KMS-11 (cell line): ENCODE measurements around the gene LINGO3.

Experiments
- H2AFZ ChIP-seq: fragments of 200-600 bp; sonication (generic); 2 replicates; pipeline ENCODE4 v1.6.1; 2016; ENCODE audit warnings: antibody characterized with exemption, mixed run types, low read depth
- H3K27ac ChIP-seq: fragments of 200-600 bp; sonication (generic); 2 replicates; pipeline ENCODE4 v1.6.1; 2016; ENCODE audit warnings: mild to moderate bottlenecking, mixed run types
- H3K27me3 ChIP-seq: fragments of 200-600 bp; sonication (generic); 2 replicates; pipeline ENCODE4 v1.6.1; 2017; ENCODE audit warnings: mild to moderate bottlenecking, low read depth, mixed run types, moderate library complexity; ENCODE audit not compliant: insufficient read depth
- H3K36me3 ChIP-seq: fragments of 200-600 bp; sonication (generic); 2 replicates; pipeline ENCODE4 v1.6.1; 2017; ENCODE audit warnings: mild to moderate bottlenecking, mixed run types; ENCODE audit not compliant: insufficient read depth
- H3K4me1 ChIP-seq: fragments of 200-600 bp; sonication (generic); 2 replicates; pipeline ENCODE4 v1.6.1; 2016; ENCODE audit warnings: mild to moderate bottlenecking, low read depth, mixed run types; ENCODE audit not compliant: poor library complexity, severe bottlenecking
- H3K4me2 ChIP-seq: fragments of 200-600 bp; sonication (generic); 2 replicates; pipeline ENCODE4 v1.7.0; 2016; ENCODE audit warnings: mild to moderate bottlenecking, mixed run types
- H3K4me3 ChIP-seq: fragments of 200-600 bp; sonication (generic); IDR thresholded peaks from 2 replicates; pipeline ENCODE4 v1.6.1; 2017; ENCODE audit warnings: low read depth, low read length, mixed read lengths; ENCODE audit not compliant: insufficient read depth
- H3K79me2 ChIP-seq: fragments of 200-600 bp; sonication (generic); 2 replicates; pipeline ENCODE4 v1.6.1; 2016; ENCODE audit warnings: low read depth, mixed run types; ENCODE audit not compliant: insufficient read depth
- H3K9ac ChIP-seq: fragments of 200-600 bp; sonication (generic); 2 replicates; pipeline ENCODE4 v1.6.1; 2016; ENCODE audit warnings: mild to moderate bottlenecking, mixed run types
- H4K20me1 ChIP-seq: fragments of 200-600 bp; sonication (generic); 2 replicates; pipeline ENCODE4 v1.6.1; 2016; ENCODE audit warnings: mild to moderate bottlenecking, mixed run types; ENCODE audit not compliant: insufficient read depth
- CTCF ChIP-seq: fragments of 200-600 bp; sonication (generic); conservative IDR thresholded peaks from 2 replicates; pipeline ENCODE4 v1.6.1; 2017; ENCODE audit warnings: low read depth, mild to moderate bottlenecking, antibody characterized with exemption, low read length, moderate library complexity, mixed read lengths

Gene LINGO3

DNA sequence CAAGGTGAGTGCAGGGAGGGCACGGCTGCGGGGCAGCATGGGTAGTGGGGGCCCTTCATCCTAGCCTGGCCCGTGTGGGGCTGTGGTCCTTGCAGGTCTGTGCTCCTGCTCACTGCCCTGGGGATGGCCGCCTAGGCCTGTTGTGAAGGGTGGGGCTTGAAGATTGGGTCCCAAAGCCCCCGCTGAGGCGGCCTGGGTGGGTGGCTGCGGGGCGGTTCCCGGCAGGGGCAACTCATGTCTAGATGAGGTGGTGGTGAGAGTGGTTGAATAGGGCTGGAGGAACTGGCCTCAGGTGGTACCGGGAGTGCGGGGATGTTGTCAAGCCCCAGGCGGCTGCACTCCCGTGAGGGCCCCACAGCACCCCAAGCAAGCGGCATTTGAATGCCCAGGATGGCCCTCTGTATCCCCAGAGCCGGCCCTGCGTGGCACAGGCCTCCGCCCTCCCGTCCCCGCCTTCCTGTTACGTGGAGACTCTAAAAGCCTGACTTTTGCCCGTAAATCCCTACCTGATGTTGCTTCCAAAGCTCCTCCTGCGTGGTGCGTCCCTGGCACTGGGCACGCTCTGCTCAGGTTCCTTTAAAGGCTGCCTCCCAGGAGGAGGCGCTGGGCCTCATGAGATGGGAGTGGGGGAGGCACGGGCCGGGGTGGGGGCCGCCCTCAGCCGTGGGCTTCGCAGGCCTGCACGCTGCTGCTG is 35.5 kb upstream of the LINGO3 start:
- Histone ChIP-seq H3K27ac (no peak overlapping the region), H3K9ac (no peak overlapping the region), H3K4me1 (no peaks in the 10 kb centered on the region), H3K36me3 (no peaks in the 10 kb centered on the region), H2AFZ (no peak overlapping the region), H3K4me2 (no peak overlapping the region), H3K27me3 (no peaks in the 10 kb centered on the region), H3K4me3 (no peak overlapping the region), H4K20me1 (no peaks in the 10 kb centered on the region), H3K79me2 (no peaks in the 10 kb centered on the region)
- TF ChIP-seq CTCF, result no peak

DNA sequence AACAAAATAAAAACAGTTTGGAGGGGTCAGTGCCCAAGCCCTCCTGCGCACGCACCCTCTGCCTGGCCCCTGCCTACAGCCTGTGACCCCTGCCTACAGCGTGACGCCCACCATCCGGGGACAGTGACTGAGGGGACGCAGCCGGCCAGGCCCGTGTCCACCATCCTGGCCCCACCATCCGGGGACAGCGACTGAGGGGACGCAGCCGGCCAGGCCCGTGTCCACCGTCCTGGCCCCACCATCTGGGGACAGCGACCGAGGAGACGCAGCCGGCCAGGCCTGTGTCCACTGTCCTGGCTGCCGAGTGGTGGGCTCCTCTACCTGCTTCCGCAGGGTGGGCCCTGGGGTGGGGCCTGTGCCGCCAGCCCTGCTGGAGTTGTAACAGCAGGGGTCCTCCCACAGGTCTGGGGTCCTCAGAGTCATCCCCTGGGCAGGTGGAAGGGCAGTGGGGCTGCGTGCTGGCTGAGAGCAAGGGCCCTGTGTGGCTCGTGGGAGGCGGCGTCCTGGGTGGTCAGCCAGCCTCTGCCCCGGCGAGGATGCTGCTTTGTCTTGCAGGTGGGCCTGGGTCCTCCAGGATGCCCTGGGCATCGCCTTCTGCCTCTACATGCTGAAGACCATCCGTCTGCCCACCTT is 34.8 kb upstream of the LINGO3 start:
- Histone ChIP-seq H3K4me3 (no peak overlapping the region), H3K79me2 (no peaks in the 10 kb centered on the region), H3K9ac (no peak overlapping the region), H3K27ac (no peak overlapping the region), H3K36me3 (no peaks in the 10 kb centered on the region), H2AFZ (no peak overlapping the region), H3K4me2 (no peak overlapping the region), H3K4me1 (no peaks in the 10 kb centered on the region), H3K27me3 (no peaks in the 10 kb centered on the region), H4K20me1 (no peaks in the 10 kb centered on the region)
- no peak for TF ChIP-seq CTCF

DNA sequence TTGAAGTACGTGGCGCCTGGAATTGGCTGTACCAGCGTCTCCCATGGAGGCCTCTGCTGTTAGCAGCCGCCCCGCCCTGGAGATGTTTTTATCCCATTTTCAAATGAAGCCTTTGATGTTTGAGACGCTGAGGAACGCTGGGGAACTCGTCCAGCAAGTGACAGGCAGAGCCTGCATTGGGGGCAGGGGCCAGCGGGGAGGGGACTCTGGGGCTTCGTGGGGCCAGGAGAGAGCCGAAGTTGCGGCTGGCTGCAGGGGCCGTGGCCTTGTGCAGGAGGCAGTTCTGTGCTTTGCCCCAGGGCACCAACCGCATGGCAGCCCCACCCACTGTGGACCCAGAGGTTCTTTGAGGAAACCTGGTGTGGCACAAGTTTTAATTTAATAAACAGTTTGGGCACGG is 34.0 kb upstream of the LINGO3 start:
- Histone ChIP-seq H3K36me3 (no peaks in the 10 kb centered on the region), H3K27me3 (no peaks in the 10 kb centered on the region), H3K27ac (no peak overlapping the region)

GRCh38 chr19:2341244-2341751 is 33.3 kb upstream of the LINGO3 start:
- no peak overlapping the region for H3K27ac ChIP-seq
- no peaks in the 10 kb centered on the region for H3K4me1 ChIP-seq
- no peak overlapping the region for H3K4me2 ChIP-seq
- no peaks in the 10 kb centered on the region for H3K79me2 ChIP-seq
- H2AFZ ChIP-seq, result no peak overlapping the region
- H3K27me3 ChIP-seq, result no peaks in the 10 kb centered on the region
- H3K4me3 ChIP-seq, result no peak overlapping the region
- H3K36me3 ChIP-seq, result no peaks in the 10 kb centered on the region
- H3K9ac ChIP-seq, result no peak overlapping the region
- H4K20me1 ChIP-seq, result no peaks in the 10 kb centered on the region
- TF ChIP-seq CTCF, result no peak

More for the DNA sequence above, 34.0 kb upstream of the LINGO3 start:
- no peaks in the 10 kb centered on the region for H3K4me1 ChIP-seq
- no peak for TF ChIP-seq CTCF
- H3K4me3 ChIP-seq, result no peak overlapping the region
- H4K20me1 ChIP-seq, result no peaks in the 10 kb centered on the region
- no peaks in the 10 kb centered on the region for H3K79me2 ChIP-seq
- H3K9ac ChIP-seq, result no peak overlapping the region
- no peak overlapping the region for H2AFZ ChIP-seq
- H3K4me2 ChIP-seq, result no peak overlapping the region
